HG02678 (cell line): ENCODE measurements around the gene DLGAP3.

Source experiments
- ATAC-seq: cut with Tn5 transposase; IDR thresholded peaks from one replicate; pipeline ENCODE4 v1.9.1; 2021; ENCODE audit warnings: mild to moderate bottlenecking, moderate library complexity; ENCODE audit not compliant: unreplicated experiment

Gene DLGAP3

DNA sequence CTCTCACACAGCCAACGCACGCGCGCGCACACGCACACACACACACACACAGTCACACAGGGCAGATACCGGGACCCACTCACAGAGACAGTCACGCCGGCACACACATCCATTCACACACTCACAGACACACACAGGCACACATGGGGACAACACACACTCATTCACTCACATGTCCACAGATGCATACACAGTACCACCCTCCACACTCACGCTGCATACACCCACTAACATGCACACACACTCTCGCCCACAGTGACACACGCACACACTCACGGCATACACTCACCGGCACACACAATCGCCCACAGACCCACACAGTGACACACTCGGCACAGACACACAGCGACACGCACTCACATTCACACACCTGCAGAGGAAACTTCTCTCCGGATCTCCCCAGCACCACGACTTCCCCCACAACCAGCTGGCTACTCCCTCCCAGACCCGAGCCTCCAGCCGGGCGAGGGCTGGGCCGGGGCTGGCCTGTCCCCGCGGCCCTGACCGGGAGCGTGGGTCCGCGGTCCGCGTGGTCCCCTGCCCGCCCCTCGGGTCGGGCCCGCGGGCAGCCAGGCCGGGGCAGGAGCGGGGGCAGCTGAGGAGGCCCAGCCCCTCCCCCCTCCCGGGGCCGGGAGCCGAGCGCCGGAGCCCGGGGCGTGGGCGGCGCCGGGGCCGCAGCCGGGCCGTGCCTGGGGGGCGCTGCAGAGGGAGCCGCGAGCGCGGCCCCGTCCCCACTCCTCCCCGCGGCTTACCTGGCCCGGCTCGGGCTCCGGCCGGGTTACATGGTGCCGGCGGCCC, 552 bp downstream of the DLGAP3 start:
- ATAC-seq = no peak

DNA sequence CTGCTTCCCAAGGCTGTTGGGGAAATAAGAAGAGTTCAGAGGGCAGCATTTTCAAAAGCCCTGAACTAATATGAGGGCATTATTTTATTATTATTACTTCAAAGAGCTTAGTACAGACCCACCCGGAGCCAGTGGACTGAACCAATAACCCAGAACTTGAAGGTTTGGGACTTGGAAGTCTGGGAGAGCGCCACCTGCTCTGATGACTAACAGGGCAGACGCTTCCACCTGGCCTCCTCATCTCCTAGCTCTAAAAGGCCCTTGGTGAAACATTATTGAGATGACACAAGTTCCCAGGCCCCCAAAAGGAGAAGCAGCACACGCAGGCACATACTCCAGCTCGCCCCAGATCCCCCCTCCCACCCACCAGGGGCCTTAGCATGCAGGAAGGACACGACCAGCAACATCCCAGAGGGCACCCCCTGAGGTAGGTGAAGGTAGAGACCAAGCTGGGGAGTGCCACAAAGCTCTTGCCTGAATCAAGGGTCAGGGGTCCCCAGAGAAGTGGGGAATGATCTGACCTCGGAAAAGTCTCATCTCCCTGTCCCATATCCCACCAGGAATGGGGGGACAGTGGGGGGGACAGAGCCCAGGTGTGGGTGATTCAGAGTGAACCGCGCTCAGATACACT, 1.3 kb downstream of the DLGAP3 start:
- ATAC-seq = no peak

DNA sequence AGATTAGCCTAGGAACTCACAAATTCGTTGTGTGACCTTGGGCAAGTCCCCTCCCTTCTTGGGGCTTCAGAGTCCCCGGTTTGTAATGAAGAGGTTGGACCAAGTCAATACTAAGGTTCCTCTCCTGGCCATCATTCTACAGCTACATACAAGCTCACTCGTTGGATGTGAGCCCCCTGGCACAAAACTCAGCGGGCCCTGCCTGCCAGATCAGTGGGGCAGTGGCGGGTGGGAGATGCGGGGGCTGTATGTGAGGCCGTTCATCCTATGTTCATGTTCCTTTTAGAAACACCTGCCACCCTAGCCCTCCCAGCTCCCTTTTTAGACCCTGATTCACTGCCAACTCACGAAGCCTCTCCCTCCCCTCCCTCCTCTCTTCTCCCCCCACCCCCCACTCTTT, 2.1 kb downstream of the DLGAP3 start:
- no peak for ATAC-seq

DNA sequence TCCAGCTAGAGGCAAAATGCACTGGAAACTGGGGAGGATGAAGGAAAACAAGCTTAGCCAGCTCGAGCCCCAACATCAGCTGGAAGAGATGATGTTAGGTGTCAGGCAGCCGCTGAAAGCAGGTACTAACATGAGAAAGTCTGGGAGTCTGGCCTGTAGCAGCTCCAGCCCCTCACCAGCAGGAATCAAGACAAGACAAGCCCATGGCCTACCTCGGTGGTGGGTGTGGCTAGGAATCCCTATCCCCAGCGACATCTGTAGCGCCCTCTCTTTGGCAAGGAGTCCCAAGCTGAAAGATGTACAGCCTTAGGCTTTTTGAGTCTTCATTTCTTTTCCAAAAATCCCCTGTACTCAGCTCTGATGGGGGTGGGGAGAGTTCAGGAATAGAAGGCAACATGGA, 2.6 kb downstream of the DLGAP3 start:
- ATAC-seq = no peak

DNA sequence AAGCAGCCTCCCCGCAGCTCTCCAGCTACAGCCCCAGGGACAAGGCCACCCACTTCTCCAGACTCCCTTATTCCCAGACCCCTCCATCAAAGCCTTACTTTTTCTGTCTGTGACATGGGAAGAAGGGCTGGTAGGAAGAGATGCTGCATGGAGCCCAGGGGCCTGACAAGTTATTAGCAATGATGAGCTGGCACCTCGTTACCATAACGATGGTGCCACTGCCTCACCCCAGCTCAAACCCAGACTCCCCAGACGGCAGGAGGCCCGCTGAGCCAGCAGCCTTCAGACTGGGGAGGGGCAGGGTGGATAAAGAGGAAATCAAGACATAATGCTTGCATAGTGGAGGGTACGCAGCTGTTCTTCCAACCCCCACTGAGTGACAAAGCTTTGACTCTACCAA, 3.3 kb downstream of the DLGAP3 start:
- ATAC-seq = no peak

DNA sequence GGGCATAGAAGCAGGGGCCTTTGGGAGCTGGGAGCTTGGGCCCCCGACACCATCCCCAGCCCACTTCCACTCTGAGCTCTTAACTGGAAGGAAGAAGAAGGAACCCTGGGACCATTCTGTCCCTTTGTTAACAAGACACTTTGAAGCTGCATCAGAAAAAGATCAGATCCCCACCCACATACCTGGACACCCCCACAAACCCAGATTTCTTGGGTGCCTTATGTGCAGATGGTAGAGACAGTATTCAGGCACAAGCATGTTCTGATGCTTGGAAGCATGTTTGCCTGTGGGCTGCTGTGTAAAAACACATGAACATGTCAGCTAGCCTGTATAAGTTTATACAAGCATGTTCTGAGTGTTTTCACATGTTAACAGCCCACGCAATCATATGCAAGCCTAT, 3.7 kb downstream of the DLGAP3 start:
- ATAC-seq = no peak

DNA sequence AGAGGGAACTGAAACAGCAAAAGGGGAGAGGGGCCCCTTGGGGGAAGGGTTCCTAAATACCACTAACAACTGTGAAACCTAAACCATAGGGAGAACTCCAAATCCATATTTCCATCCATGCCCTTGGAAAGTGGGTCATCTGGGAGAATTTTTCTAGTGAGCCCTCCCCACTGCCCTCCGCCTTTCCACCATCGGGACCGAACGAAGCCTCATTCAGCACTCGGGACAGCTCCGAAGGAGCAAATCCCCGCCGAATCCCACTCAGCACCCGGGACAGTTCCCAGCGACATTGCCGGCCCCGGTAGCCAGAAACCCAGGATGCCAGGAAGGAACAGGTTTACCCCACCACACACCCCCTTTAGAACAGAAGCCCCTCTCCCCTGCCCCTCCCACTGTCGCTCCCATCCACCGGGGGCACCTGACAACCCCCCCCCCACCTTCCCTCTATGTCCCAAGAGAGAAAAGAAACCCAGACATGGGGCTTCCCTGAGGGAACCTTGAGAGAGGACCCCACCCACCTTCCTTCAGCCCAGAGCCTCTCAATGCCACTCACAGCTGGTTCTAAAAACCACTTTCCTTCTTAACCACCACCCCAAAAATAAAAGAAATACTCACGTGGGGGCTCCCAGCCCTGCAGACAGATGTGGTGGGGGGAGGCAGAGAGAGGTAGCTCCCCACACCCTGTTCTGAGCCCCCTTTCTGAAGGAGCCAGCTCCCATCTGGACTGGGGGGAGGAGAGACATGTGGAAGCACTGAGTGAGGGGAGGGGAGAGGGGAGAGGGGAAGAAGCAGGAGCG, 4.5 kb downstream of the DLGAP3 start:
- no peak for ATAC-seq

DNA sequence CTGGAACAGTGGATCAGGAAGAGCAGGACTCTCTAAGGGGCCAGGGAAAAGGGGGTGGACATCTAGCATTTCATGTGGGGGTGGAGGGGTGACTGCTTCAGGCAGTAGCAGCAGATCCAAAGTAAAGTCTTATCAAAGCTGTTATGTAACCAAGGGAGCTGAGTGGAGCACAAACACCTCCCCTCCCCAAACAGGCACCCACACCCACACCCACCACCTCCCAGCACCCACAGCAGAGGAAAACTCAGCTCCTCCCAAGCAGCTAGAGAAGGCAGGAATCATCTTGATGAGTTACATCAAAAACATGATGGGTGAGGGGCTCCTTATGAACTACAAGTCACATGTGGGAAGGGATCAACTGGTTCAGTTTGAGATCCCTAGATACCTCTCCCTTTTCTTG, 6.0 kb downstream of the DLGAP3 start:
- no peak for ATAC-seq

DNA sequence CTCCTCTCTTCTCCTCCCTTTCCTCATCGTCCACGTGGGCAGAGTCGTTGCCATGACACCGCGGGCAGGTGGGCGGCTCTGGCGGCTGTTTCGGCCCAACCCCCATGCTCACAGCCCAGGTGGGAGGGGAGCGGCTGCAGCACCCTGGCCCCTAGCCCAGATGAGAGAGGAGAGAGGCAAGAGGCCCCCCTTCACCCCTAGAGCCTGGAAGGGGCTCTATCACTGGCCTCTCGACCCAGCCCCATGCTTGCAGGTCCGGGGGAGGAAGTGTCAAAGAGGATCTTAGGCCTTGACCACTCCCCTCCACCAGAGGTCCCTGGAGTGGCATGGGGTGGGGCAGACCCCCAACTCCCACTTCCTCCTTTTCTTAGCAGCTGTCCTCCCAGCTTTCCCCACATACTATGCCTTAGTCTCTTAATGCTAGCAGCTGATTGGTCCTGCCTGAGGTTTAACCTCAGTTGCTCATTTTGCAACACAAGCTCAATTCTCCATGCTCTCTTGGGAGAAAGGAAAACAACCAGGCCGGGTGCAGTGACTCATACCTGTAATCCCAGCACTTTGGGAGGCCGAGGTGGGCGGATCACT, 10.4 kb downstream of the DLGAP3 start:
- no peak for ATAC-seq

DNA sequence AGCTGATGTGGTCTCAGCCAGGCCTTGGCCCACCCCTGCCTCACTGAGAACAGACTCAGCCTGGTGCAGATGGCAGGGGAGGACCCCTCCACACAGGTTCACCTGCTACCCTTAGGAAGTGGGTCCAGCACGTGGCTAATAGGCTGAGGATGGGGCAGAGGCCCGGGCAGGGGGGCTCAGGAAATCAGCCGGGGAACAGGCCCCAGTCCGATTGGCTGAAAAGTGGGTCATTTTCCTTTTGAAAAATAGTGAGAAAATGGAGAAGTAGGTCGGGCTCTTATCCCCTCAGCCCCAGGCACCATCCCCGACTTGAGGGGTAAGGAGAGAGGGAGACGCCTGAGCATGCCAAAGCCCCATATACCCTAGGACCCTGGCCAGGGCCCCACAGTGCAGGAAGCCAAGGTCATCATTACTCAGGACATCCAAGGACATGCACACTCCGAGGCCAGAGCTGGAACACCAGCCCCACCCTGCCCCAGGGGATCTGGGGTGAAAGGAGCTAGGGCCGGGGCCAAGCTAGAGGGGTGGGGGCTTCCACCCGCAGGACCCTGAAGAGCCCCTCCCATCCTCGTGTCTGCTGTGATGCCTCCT, 11.0 kb downstream of the DLGAP3 start:
- no peak for ATAC-seq

DNA sequence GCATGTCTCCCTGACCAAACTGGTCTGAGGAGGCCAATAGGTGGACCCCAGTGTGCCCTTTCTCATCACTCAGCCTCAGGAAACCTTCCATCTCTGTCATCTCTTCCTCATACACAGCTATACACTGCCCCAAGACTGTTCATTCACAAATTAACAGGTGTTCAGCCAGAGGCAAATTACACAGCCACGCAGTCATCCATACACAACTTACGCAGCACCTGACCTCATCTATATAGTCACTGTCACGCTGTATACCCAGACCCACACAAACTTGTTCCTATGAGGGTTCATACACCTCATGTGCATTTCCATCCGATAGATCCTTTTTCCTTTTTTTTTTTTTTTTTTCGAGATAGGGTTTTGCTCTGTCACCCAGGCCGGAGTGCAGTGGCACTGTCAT, 12.4 kb downstream of the DLGAP3 start:
- ATAC-seq = no peak

DNA sequence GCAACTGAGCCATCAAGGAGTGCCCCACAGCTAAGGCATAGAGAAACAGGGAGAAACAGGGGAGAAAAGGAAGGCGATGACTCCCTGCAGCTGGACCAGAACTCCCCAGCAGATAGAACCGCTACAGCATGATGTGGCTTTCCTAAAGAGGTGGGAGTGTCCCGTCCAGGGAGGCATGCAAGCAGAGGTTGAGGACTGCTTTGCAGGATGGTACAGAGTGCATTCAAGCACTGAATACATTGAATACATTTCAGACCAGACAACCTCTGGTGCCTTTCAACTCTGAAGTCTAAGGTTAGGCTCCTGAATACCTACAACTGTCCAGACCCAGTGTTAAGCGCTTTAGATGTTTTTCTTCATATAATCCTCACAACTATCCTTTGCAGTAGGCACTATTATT, 13.3 kb downstream of the DLGAP3 start:
- ATAC-seq = no peak

DNA sequence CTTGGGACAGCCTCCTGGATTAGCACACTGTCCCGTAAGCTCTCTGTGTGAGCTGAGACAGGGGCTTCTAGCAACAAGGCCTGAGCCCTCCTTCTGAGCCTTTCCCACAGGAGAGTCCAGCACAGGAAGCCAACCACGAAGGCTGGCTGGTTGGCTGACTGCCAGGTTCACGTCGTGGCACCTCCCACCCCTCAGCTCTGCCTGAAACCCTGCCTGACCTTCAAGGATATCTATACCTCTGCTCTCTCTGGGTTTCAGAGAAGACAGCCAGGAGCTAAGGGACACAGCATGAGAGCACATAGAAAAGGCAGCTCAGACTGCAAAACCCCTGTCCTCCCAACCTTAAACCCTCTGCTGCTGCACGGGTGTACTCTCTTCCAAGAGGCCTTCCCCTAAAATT, 13.9 kb downstream of the DLGAP3 start:
- no peak for ATAC-seq

DNA sequence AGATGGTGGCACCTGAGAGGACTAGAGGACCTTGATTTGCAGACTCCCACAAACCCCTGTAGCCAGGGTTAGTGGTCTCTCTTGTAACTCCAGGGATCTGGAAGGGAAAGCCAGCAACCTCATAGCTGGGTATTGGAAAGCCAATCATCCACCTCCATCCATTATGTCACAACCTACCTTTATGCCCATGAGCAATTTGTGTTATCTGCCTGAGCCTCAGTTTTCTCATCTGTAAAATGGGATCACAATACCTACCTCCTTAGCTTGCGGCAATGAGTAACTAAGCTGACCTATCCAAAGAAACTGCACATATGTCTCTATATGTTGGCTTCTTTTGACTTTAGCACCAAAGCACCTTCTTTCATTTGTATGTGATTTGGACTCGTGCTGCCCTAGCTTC, 14.5 kb downstream of the DLGAP3 start:
- ATAC-seq = no peak

DNA sequence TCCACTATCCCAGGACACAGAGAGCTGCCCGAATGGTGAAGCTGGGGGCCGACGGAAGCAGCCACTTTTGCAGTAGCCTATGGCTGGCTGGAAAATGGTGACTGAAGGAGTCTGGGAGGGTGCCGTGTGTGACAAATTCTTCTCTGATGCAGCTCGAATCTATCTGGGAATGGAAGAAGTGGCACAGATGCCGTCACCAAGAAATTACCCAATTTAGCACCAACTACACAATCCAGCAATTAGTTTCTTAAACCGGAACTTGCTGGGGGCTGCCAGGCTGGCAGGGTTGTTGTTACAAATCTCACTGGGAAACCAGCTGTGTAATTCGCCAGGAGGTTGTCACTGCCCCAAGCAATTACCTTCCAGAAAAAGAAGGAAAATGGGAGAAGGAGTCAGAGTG, 18.0 kb downstream of the DLGAP3 start:
- ATAC-seq = no peak

DNA sequence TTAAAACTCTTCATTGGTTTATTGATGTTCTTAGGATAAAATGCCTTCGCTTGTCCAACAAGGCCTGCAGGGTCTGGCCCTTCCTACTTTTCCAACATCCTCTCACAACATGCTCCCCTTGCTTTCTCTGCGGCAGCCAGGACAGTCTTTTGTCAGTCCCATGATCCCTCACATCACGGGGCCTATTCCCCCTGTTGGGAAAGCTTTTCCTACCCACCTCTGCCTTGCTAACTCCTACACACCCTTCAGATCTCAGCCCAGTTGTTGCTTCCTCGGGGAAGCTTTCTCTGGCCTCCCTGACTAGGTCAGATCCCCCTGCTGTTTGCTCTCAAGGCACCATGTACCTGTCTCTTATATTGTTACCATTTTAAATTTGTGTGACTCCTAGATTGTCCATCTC, 19.0 kb downstream of the DLGAP3 start:
- ATAC-seq = no peak

DNA sequence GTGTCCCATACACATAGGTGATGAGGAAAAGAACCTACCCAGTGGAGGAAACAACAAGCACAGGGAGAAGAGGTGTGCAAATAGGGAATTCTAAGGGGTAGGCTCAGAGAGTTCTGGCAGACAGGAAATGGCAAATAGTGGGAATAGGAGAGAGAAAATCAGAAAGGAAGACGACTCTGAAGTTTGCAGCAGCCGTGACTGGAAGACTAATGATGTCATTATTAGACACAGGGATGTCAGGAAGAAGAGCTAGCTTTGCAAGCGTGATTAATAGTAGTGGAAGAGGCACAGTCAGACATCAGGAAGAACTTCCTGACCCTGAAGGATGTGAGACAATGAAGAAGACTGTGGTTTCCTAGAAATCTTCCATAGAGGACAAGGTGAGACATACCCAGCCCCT, 21.1 kb downstream of the DLGAP3 start:
- no peak for ATAC-seq

DNA sequence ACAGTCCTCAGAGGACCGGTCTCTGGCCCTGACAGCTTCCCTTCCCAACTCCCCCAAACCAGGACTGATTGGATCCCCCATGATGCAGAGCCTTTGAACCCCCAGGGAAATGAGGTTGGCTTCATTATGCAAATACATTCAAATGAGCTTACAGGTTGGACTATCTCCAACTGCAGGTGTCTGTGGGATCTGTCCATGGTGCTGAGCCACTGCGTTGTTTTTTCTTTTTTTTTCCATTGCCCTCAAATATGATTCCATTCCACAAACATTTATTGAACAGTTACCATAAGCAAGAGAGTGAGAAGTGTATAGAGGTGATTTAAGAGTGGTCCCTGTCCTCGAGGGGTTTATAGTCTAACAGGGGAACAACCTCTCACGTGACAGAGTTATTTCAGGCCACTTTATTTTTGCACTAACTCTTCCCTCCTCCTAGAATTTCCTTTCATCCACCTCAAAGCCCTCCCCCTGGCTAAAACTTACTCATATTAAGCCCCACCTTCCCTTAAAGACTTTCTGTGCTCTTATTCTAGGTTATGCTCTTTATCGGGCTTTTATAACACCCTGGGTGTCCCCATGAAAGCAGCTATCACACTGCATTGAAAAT, 21.9 kb downstream of the DLGAP3 start:
- ATAC-seq = no peak

DNA sequence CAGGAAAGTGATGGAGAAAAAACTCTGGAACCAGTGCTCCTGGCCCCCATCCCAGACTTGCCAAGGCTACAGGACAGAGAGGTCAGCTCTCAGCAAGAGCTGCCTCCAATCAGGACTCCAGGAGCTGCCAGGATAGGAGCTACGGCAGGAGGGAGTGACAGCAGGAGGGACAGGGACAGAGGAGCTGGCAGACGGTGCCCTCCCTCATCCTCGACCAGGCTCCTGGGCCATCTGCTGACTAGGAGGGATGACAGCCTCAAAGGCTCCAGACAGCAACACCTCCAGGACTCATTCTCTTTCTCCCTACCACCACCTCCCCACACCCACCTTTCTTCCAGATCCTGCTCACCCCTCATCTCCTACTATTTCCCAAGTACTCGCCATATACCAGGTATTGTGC, 22.7 kb downstream of the DLGAP3 start:
- ATAC-seq = no peak

DNA sequence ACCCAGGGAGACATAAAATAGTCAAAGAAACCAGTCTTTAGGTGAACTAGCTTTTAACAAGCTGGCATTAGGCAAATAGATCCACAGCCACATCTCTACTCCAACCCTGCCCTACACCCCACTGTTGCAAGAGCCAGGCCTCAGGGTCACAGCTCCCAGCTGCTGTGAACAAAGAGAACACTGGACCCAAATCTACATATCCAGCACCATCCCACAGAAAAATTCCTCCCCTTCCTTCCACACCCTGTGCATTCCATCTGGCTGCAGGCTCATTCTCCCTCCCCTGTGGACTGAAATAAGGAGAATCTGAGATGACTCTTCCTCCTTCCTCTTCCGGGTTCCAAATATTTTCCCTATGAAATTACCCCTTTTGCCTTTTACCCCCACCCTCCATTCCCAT, 23.2 kb downstream of the DLGAP3 start:
- ATAC-seq = no peak

DNA sequence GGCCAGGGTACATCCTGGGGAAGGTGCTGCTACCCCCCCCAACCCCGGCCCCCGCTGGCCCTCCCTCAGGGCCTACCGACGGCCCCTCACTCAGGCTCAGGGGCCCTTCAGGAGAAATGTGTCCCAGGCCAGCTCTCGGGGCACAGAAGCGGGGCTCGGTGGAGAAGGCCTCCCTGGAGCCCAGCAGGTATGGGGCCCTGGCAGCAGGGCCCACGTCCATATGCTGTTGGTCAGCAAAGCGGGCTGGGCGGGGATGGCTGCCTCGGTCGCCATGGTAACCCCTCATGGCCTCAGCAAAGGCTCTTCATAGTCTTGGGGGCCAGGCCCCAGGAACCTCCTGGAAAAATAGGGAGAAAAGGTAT, 24.4 kb downstream of the DLGAP3 start:
- no peak for ATAC-seq
